Ishikawa (cell line): ENCODE data around the gene RPS15.
A peak's percentile ranks its signal among the peaks of the same experiment; 100 is the strongest.

Experiments used
- EP300 ChIP-seq: IDR thresholded peaks from 2 replicates; pipeline ENCODE4 v1.6.1; 2012; ENCODE audit warnings: borderline replicate concordance
- RAD21 ChIP-seq: IDR thresholded peaks from 2 replicates; pipeline ENCODE4 v1.6.1; 2012; ENCODE audit warnings: low read depth

DNA sequence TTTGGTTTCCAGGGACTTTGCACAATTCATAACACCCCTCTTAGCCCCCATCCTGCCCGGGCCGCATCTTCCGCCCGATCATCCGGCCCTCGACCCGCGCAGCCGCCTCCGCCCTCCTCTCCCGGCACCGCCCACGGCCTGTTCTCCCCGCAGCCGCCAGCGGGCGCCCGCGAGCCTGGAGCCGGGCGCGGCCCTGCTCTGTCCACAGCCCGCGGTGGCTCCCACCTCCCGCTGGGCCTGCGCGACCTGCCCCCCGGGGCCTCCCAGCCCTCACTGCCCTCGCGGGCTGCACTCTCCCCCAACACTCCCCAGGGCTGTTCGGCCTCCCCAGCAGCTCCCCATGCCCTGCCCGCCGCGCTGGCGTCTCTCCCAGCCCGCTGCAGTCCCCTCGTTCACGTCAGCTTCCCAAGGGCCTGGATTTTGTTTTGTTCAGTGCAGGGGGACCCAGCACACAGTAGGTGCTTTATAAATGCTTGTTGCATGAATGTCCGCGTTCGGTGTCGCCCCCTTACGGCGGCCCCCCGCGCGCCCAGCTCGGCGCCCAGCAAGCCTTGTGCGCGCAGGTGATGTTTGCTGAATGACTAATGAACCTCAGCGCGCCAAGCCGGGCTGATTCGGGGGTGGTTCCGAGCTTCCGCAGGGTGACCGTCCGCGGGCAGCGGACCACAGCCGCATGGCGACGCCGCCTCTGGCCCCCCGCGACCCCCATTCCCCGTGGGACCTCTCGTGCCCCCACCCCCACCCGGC is 7.2 kb downstream of the RPS15 start:
- peak; percentile 52; the same call in 1 of the 2 replicates for TF ChIP-seq RAD21
- no peak for TF ChIP-seq EP300
